ENCODE measurements around the gene CFAP74. TPM values are rescaled to one million over a fixed set of nuclear protein-coding genes. Genes with fewer than 3 reads are reported as not detected.
A peak's percentile ranks its signal among the peaks of the same experiment; 100 is the strongest.

CFAP74 gene
- total RNA-seq, 2 donors from 2014 or later: under 0.01 TPM; not detected in 1

DNA sequence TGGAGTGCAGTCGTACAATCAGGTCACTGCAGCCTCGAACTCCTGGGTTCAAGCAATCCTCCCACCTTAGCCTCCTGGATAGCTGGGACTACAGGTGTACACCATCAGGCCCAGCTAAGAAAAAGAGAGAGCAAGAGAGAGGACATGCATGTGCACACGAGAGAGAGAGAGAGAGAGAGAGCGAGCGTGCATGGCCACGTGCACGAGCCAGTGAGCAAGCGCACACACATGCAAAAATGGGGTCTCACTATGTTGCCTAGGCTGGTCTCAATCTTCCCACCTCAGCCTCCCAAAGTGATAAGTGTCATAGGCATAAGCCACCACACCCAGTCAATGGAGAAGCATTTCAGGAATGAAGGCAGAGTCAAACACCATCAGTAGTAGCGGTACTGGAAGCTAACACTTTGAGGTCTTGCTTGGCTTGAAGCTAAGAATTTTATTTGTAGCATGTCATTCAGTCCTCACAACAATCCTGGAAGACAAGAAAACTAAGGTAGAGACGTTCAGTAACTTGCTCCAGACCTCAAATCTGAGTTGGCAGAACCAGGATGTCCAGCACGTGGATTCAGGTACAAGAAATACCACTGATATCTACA lies 127.2 kb downstream of the CFAP74 start:
- ATAC-seq (no peak), DNase-seq (no peak)
- Histone ChIP-seq H3K4me1 (peaks cover 36% of the 10 kb centered on the region), H3K9me3 (no peaks in the 10 kb centered on the region), H3K27ac (no peak overlapping the region), H3K27me3 (no peaks in the 10 kb centered on the region), H3K4me3 (no peak overlapping the region), H3K36me3 (replicated peaks in 1 of 2; ENCODE audit: insufficient read depth in 1 of 2, low read depth in 2 of 2) (no peaks in the 10 kb centered on the region)
- TF ChIP-seq POLR2A (IDR thresholded peaks at IDR 0.05): no peak
- TF ChIP-seq, protein P1, sequence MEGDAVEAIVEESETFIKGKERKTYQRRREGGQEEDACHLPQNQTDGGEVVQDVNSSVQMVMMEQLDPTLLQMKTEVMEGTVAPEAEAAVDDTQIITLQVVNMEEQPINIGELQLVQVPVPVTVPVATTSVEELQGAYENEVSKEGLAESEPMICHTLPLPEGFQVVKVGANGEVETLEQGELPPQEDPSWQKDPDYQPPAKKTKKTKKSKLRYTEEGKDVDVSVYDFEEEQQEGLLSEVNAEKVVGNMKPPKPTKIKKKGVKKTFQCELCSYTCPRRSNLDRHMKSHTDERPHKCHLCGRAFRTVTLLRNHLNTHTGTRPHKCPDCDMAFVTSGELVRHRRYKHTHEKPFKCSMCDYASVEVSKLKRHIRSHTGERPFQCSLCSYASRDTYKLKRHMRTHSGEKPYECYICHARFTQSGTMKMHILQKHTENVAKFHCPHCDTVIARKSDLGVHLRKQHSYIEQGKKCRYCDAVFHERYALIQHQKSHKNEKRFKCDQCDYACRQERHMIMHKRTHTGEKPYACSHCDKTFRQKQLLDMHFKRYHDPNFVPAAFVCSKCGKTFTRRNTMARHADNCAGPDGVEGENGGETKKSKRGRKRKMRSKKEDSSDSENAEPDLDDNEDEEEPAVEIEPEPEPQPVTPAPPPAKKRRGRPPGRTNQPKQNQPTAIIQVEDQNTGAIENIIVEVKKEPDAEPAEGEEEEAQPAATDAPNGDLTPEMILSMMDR (IDR thresholded peaks at IDR 0.05): no peak
- 81 to 88% methylated on average over 11 of the region's 11 CpGs for WGBS, 2 donors
- intact Hi-C loops (cut with DNase I): no loop called here

DNA sequence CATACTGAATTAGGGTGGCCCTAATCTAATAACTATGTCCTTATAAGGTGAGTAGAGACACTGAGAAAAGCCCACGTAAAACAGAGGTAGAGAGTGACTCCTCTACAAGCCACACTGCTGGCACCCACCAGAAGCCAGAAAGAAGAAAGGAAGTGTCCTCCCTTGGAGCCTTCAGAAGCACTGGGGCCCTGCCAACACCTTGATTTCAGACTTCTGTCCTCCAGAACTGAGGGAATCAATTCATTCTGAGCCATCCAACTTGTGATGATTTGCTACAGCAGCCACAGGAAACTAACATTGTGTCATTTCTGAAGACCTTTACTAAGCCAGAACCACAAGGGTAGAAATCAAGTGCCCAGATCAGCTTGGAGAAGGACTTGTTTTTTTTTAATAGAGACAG lies 127.7 kb downstream of the CFAP74 start:
- DNase-seq (no peak), ATAC-seq (no peak)
- H3K36me3 ChIP-seq (replicated peaks in 1 of 2; ENCODE audit: insufficient read depth in 1 of 2, low read depth in 2 of 2): no peaks in the 10 kb centered on the region
- H3K27me3 ChIP-seq: no peaks in the 10 kb centered on the region
- no peaks in the 10 kb centered on the region for H3K9me3 ChIP-seq
- intact Hi-C loops (cut with DNase I): no loop called here
- 71 to 91% methylated on average over 1 of the region's 1 CpG for WGBS, 2 donors
- H3K4me1 ChIP-seq: peaks cover 31% of the 10 kb centered on the region
- no peak overlapping the region for H3K27ac ChIP-seq
- no peak overlapping the region for H3K4me3 ChIP-seq
- TF ChIP-seq, protein P1 (IDR thresholded peaks at IDR 0.05): no peak
- no peak for TF ChIP-seq POLR2A (IDR thresholded peaks at IDR 0.05)

DNA sequence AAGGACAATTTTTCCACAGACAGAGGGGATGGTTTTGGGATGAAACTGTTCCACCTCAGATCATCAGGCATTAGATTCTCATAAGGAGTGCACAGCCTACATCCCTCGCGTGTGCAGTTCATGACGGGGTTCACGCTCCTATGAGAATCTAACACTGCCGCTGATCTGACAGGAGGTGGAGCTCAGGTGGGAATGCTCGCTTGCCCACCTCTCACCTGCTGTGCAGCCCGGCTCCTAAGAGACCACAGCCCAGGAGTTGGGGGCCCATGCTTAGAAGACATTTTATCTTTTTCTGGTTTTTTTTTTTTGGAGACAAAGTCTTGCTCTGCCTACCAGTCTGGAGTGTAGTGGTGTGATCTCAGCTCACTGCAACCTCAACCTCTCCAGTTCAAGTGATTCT lies 128.7 kb downstream of the CFAP74 start:
- WGBS, 2 donors: 96 to 97% methylated on average over 6 to 7 of the region's 7 CpGs
- no peak overlapping the region for H3K4me3 ChIP-seq
- no peak for ATAC-seq
- H3K27me3 ChIP-seq: no peaks in the 10 kb centered on the region
- H3K9me3 ChIP-seq: no peaks in the 10 kb centered on the region
- no peak overlapping the region for H3K27ac ChIP-seq
- TF ChIP-seq, protein P1 (IDR thresholded peaks at IDR 0.05): no peak
- no peak for TF ChIP-seq POLR2A (IDR thresholded peaks at IDR 0.05)
- intact Hi-C loops (cut with DNase I): no loop called here
- no peaks in the 10 kb centered on the region for H3K36me3 ChIP-seq (replicated peaks in 1 of 2; ENCODE audit: insufficient read depth in 1 of 2, low read depth in 2 of 2)
- no peak for DNase-seq
- peaks cover 29% of the 10 kb centered on the region for H3K4me1 ChIP-seq

DNA sequence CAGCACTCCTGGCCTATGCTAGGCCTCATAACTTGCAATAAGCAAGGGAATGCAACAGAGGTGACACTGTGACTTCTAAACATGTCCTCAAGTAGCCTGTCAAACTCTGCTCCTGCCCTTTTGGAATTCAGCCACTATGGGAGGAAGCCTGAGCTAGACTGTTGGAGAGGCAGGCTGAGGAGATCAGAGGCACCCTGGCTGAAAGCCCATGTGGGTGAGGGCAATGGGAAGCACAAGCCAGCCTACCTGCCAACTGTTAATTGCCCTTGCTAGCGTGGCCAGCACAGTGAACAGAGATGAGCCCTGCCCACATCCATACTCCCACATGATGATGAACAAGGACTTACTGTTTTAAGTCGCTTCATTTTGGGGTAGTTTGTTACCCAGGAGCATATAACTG lies 130.4 kb downstream of the CFAP74 start:
- WGBS, 2 donors: 73% methylated on average over 2 of the region's 2 CpGs; no CpG with 5 or more reads in 1 of the 2 donors
- TF ChIP-seq, protein P1 (IDR thresholded peaks at IDR 0.05): no peak
- TF ChIP-seq POLR2A (IDR thresholded peaks at IDR 0.05): no peak
- peaks cover 32% of the 10 kb centered on the region for H3K4me1 ChIP-seq
- no peak overlapping the region for H3K27ac ChIP-seq
- DNase-seq (peak in 3 of 4 donors; percentile 30 to 55 (median 48)), ATAC-seq (peak; percentile 21)
- H3K4me3 ChIP-seq: no peak overlapping the region
- no peaks in the 10 kb centered on the region for H3K36me3 ChIP-seq (replicated peaks in 1 of 2; ENCODE audit: insufficient read depth in 1 of 2, low read depth in 2 of 2)
- intact Hi-C loops (cut with DNase I): no loop called here
- no peaks in the 10 kb centered on the region for H3K9me3 ChIP-seq
- no peaks in the 10 kb centered on the region for H3K27me3 ChIP-seq

DNA sequence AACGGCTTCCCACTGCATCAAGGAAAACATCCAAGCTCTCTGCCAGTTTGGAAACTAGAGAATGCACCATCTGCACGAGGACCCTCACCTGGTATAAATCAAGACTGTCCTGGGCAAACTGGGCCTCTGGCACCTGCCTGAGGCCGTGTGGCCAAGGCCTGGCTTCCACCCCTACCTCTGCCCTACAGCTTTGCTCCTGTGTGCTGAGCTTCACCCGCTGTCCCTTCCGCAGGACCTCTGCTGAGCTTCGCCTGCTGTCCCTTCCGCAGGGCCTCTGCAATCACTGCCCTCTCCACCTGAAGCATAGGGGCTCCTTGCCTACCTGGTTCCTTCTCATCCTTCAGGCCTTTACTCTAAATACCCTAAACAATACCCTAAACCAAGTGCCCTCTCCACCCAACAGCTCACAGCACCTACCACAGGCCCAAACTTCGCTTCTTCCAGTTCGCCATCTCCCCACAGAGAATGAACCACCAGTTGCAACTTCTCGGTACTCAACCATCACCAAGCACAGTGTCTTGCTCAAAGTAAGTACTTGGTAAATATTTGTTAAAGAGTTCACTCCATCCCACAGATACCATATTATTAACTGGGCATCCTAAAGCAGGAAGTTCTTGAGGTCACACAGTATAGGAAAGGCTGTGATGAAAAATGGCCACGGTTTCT lies 131.1 kb downstream of the CFAP74 start:
- H3K4me1 ChIP-seq: peaks cover 32% of the 10 kb centered on the region
- 85 to 88% methylated on average over 10 to 11 of the region's 11 CpGs for WGBS, 2 donors
- no peaks in the 10 kb centered on the region for H3K27me3 ChIP-seq
- no peaks in the 10 kb centered on the region for H3K9me3 ChIP-seq
- DNase-seq: no peak
- no peaks in the 10 kb centered on the region for H3K36me3 ChIP-seq (replicated peaks in 1 of 2; ENCODE audit: insufficient read depth in 1 of 2, low read depth in 2 of 2)
- TF ChIP-seq, protein P1 (IDR thresholded peaks at IDR 0.05): no peak
- TF ChIP-seq POLR2A (IDR thresholded peaks at IDR 0.05): no peak
- H3K27ac ChIP-seq: no peak overlapping the region
- no peak overlapping the region for H3K4me3 ChIP-seq
- ATAC-seq: no peak
- intact Hi-C loops (cut with DNase I): no loop called here
